HepG2 (cell line): Measurements from ENCODE around the gene SNRNP48. TPM values are rescaled to one million over a fixed set of nuclear protein-coding genes. Genes with fewer than 3 reads are reported as not detected.
A peak's percentile ranks its signal among the peaks of the same experiment; 100 is the strongest.

Experiments
- AHR ChIP-seq: IDR thresholded peaks from 2 replicates; pipeline ENCODE4 v1.6.1; 2018; ENCODE audit warnings: missing genetic modification reagents, missing compliant biosample characterization
- ARHGAP35 ChIP-seq: sonication (generic); formaldehyde crosslinking; IDR thresholded peaks from 2 replicates; pipeline ENCODE4 v1.9.0; 2022; ENCODE audit warnings: mild to moderate bottlenecking, inconsistent platforms, moderate library complexity, missing genetic modification reagents, borderline replicate concordance
- ASH2L ChIP-seq: fragments of 300-600, 200-600 bp; sonication (generic); IDR thresholded peaks from 2 replicates; pipeline ENCODE4 v1.7.0; 2017; ENCODE audit warnings: low read depth, mild to moderate bottlenecking, moderate library complexity, mixed read lengths, low read length; ENCODE audit not compliant: insufficient read length
- BRD4 ChIP-seq: sonication (generic); formaldehyde crosslinking; IDR thresholded peaks from 2 replicates; pipeline ENCODE4 v1.4.0; 2020; ENCODE audit warnings: missing genetic modification reagents
- CAMTA2 ChIP-seq: sonication (generic); formaldehyde crosslinking; IDR thresholded peaks from 2 replicates; pipeline ENCODE4 v1.4.0; 2020; ENCODE audit warnings: mild to moderate bottlenecking, missing genetic modification reagents, borderline replicate concordance
- FOXA3 ChIP-seq: IDR thresholded peaks from 2 replicates; pipeline ENCODE4 v1.6.1; 2016; ENCODE audit warnings: missing genetic modification reagents, missing compliant biosample characterization
- FOXJ3 ChIP-seq: sonication (generic); formaldehyde crosslinking; IDR thresholded peaks from 2 replicates; pipeline ENCODE4 v1.4.0; 2020; ENCODE audit warnings: missing genetic modification reagents, mild to moderate bottlenecking, borderline replicate concordance
- NKX3-1 ChIP-seq: sonication (generic); formaldehyde crosslinking; IDR thresholded peaks from 2 replicates; pipeline ENCODE4 v1.5.0; 2020; ENCODE audit warnings: missing genetic modification reagents
- PAX8 ChIP-seq: sonication (generic); formaldehyde crosslinking; IDR thresholded peaks from 2 replicates; pipeline ENCODE4 v1.8.0; 2022; ENCODE audit warnings: mild to moderate bottlenecking, missing genetic modification reagents, borderline replicate concordance
- POLR2G ChIP-seq: fragments of 200-400 bp; formaldehyde crosslinking; IDR thresholded peaks from 2 replicates; pipeline ENCODE4 v1.6.1; 2018; ENCODE audit warnings: mild to moderate bottlenecking, low read depth, low read length, moderate library complexity
- RBAK ChIP-seq: sonication (generic); formaldehyde crosslinking; IDR thresholded peaks from 2 replicates; pipeline ENCODE4 v1.5.1; 2020; ENCODE audit warnings: mild to moderate bottlenecking, missing genetic modification reagents
- REXO4 ChIP-seq: sonication (generic); formaldehyde crosslinking; IDR thresholded peaks from 2 replicates; pipeline ENCODE4 v1.8.0; 2022; ENCODE audit warnings: missing genetic modification reagents, mild to moderate bottlenecking, borderline replicate concordance
- SMAD3 ChIP-seq: sonication (generic); formaldehyde crosslinking; IDR thresholded peaks from 2 replicates; pipeline ENCODE4 v1.4.0; 2020; ENCODE audit warnings: missing genetic modification reagents
- SPEN ChIP-seq: sonication (generic); formaldehyde crosslinking; IDR thresholded peaks from 2 replicates; pipeline ENCODE4 v1.5.1; 2020; ENCODE audit warnings: low read depth, mild to moderate bottlenecking, missing genetic modification reagents
- ZBTB21 ChIP-seq: sonication (generic); formaldehyde crosslinking; IDR thresholded peaks from 2 replicates; pipeline ENCODE4 v1.4.0; 2020; ENCODE audit warnings: missing genetic modification reagents
- ZNF230 ChIP-seq: sonication (generic); formaldehyde crosslinking; IDR thresholded peaks from 2 replicates; pipeline ENCODE4 v1.4.0; 2020; ENCODE audit warnings: mild to moderate bottlenecking, missing genetic modification reagents
- ZNF598 ChIP-seq: sonication (generic); formaldehyde crosslinking; IDR thresholded peaks from 2 replicates; pipeline ENCODE4 v1.5.1; 2020; ENCODE audit warnings: mild to moderate bottlenecking, missing genetic modification reagents, borderline replicate concordance
- polyA plus RNA-seq, 8 experiments: library from polyadenylated mRNA; depleted of rRNA in 3 of 8; stranded (reverse) in 7 of 8; unstranded in 1 of 8; fragments of >200 nt; fragmentation: Illumina TruSeq in 4 of 8; extraction: Trizol in 4 of 8; gene quantifications; 2 replicates each; pipeline versions ENCODE4 v1.2.1 to v1.2.3, GENCODE V29; 2011 to 2016; ENCODE audit warnings: low read depth in 4 of 8, missing spikeins in 1 of 8, mixed read lengths in 1 of 8; ENCODE audit not compliant: insufficient read depth in 1 of 8
- total RNA-seq, 5 experiments: library from RNA; depleted of rRNA; stranded (reverse); fragments of >200 nt; fragmentation: Illumina TruSeq; extraction: Trizol; gene quantifications; 2 replicates each; pipeline ENCODE4 v1.2.3, GENCODE V29; 2016; ENCODE audit warnings: low read depth in 1 of 5
- TF ChIP-seq, protein P1 (sequence below): sonication (generic); formaldehyde crosslinking; IDR thresholded peaks from 2 replicates; pipeline ENCODE4 v1.4.0; 2020; ENCODE audit warnings: missing genetic modification reagents
- TF ChIP-seq, protein P2 (sequence below): sonication (generic); formaldehyde crosslinking; IDR thresholded peaks from 2 replicates; pipeline ENCODE4 v1.4.0; 2020; ENCODE audit warnings: missing genetic modification reagents
- TF ChIP-seq, protein P3 (sequence below): sonication (generic); formaldehyde crosslinking; IDR thresholded peaks from 2 replicates; pipeline ENCODE4 v1.4.0; 2020; ENCODE audit warnings: missing genetic modification reagents, borderline replicate concordance
- TF ChIP-seq, protein P4 (sequence below): sonication (generic); formaldehyde crosslinking; IDR thresholded peaks from 2 replicates; pipeline ENCODE4 v1.4.0; 2020; ENCODE audit warnings: missing genetic modification reagents

SNRNP48 gene
- total and polyA plus RNA-seq, 2 of the 13 experiments (the other 11 are each of a cell fraction or from before 2014, with no cell fraction given): 17.5 to 47.5 TPM

DNA sequence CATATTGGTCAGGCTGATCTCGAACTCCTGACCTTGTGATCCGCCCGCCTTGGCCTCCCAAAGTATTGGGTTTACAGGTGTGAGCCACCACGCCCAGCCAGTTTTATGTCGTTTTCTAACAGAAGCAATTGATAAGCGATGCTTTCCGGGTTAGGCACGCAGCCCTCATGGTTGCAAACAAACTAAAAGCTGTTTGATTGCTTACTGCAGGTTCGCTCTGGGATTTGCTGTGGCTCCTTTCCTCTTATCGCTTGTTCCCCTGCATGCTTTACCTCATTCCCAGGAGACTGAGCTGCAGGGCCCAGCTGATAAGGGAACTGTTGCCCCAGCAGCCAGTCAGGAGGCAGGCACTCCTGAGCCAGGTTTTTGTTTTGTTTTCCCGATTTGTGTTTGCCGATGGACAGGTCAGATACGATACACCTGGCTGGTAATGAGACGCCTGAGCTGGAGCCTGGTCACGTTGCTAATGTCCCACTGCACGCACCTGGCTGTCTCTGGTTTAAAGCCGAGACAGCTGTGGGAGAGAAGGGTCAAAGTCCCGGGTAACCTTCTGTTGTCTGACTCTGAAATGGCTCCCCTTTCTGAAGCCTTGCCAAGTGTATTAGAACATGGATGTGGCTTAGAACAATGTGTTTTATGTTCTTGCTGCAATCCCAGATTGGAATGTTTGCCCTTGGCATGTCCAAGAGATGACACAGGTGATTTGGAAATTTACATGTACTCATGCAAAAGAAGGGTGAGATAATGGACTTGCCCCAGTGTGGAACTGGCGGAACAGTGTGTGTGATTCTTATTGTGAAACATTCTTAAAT lies 28.6 kb upstream of the SNRNP48 start (continued):
- TF ChIP-seq, protein P1, sequence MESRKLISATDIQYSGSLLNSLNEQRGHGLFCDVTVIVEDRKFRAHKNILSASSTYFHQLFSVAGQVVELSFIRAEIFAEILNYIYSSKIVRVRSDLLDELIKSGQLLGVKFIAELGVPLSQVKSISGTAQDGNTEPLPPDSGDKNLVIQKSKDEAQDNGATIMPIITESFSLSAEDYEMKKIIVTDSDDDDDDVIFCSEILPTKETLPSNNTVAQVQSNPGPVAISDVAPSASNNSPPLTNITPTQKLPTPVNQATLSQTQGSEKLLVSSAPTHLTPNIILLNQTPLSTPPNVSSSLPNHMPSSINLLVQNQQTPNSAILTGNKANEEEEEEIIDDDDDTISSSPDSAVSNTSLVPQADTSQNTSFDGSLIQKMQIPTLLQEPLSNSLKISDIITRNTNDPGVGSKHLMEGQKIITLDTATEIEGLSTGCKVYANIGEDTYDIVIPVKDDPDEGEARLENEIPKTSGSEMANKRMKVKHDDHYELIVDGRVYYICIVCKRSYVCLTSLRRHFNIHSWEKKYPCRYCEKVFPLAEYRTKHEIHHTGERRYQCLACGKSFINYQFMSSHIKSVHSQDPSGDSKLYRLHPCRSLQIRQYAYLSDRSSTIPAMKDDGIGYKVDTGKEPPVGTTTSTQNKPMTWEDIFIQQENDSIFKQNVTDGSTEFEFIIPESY (CRISPR knock-in tag): peak; percentile 93
- TF ChIP-seq FOXJ3 (CRISPR knock-in tag) (peak; percentile 88; the same call in 1 of the 2 replicates), ASH2L (peak; percentile 94), AHR (peak; percentile 95), REXO4 (CRISPR knock-in tag) (no peak), POLR2G (no peak), PAX8 (CRISPR knock-in tag) (no peak), ZNF598 (peak; percentile 97), FOXA3 (CRISPR knock-in tag) (peak; percentile 87), ZBTB21 (CRISPR knock-in tag) (no peak), NKX3-1 (CRISPR knock-in tag) (peak; percentile 66; the same call in 1 of the 2 replicates), CAMTA2 (no peak), ARHGAP35 (CRISPR knock-in tag) (peak; percentile 22; the same call in 1 of the 2 replicates), SPEN (peak; percentile 92), BRD4 (CRISPR knock-in tag) (no peak), RBAK (CRISPR knock-in tag) (no peak), ZNF230 (peak; percentile 34; the same call in 1 of the 2 replicates), SMAD3 (peak; percentile 98)
- TF ChIP-seq, protein P2, sequence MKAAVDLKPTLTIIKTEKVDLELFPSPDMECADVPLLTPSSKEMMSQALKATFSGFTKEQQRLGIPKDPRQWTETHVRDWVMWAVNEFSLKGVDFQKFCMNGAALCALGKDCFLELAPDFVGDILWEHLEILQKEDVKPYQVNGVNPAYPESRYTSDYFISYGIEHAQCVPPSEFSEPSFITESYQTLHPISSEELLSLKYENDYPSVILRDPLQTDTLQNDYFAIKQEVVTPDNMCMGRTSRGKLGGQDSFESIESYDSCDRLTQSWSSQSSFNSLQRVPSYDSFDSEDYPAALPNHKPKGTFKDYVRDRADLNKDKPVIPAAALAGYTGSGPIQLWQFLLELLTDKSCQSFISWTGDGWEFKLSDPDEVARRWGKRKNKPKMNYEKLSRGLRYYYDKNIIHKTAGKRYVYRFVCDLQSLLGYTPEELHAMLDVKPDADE: peak; percentile 50; the same call in 1 of the 2 replicates
- TF ChIP-seq, protein P3, sequence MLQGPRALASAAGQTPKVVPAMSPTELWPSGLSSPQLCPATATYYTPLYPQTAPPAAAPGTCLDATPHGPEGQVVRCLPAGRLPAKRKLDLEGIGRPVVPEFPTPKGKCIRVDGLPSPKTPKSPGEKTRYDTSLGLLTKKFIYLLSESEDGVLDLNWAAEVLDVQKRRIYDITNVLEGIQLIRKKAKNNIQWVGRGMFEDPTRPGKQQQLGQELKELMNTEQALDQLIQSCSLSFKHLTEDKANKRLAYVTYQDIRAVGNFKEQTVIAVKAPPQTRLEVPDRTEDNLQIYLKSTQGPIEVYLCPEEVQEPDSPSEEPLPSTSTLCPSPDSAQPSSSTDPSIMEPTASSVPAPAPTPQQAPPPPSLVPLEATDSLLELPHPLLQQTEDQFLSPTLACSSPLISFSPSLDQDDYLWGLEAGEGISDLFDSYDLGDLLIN (CRISPR knock-in tag): no peak; the same call in 1 of the 2 replicates
- TF ChIP-seq, protein P4, sequence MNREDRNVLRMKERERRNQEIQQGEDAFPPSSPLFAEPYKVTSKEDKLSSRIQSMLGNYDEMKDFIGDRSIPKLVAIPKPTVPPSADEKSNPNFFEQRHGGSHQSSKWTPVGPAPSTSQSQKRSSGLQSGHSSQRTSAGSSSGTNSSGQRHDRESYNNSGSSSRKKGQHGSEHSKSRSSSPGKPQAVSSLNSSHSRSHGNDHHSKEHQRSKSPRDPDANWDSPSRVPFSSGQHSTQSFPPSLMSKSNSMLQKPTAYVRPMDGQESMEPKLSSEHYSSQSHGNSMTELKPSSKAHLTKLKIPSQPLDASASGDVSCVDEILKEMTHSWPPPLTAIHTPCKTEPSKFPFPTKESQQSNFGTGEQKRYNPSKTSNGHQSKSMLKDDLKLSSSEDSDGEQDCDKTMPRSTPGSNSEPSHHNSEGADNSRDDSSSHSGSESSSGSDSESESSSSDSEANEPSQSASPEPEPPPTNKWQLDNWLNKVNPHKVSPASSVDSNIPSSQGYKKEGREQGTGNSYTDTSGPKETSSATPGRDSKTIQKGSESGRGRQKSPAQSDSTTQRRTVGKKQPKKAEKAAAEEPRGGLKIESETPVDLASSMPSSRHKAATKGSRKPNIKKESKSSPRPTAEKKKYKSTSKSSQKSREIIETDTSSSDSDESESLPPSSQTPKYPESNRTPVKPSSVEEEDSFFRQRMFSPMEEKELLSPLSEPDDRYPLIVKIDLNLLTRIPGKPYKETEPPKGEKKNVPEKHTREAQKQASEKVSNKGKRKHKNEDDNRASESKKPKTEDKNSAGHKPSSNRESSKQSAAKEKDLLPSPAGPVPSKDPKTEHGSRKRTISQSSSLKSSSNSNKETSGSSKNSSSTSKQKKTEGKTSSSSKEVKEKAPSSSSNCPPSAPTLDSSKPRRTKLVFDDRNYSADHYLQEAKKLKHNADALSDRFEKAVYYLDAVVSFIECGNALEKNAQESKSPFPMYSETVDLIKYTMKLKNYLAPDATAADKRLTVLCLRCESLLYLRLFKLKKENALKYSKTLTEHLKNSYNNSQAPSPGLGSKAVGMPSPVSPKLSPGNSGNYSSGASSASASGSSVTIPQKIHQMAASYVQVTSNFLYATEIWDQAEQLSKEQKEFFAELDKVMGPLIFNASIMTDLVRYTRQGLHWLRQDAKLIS (CRISPR knock-in tag): 0 out of 2 replicates have a peak, but pooled peaks have one; percentile 69
